Mammary epithelial cell (primary cell): Measurements from ENCODE around the gene NAPSA.

ENCODE experiments used
- CTCF ChIP-seq, 2 donors: IDR thresholded peaks in 1 of 2; conservative IDR thresholded peaks in 1 of 2; 2 replicates each; pipeline ENCODE4 v1.5.1; 2011 to 2012; ENCODE audit warnings: inconsistent platforms in 2 of 2, low read length in 2 of 2, mild to moderate bottlenecking in 2 of 2, control low read depth in 1 of 2, low read depth in 1 of 2; ENCODE audit not compliant: insufficient read depth in 1 of 2; ENCODE audit errors: extremely low read depth in 1 of 2
- EZH2 ChIP-seq: IDR thresholded peaks from 2 replicates; pipeline ENCODE4 v1.6.1; 2012; ENCODE audit warnings: low read length, inconsistent platforms, borderline replicate concordance

- TF ChIP-seq CTCF (conservative IDR thresholded peaks at IDR 0.05 in 1 of 2, IDR thresholded peaks at IDR 0.05 in 1 of 2; ENCODE audit: extremely low read depth in 1 of 2, insufficient read depth in 1 of 2, low read depth in 1 of 2, low read length in 2 of 2) (no peak), EZH2 (no peak)
These were observed 45.4 kb downstream of the NAPSA start for GRCh38 chr19:50320051-50320450.
